Smooth muscle cell of the pulmonary artery (primary cell): ENCODE data around the gene TMPRSS4. TPM values are rescaled to one million over a fixed set of nuclear protein-coding genes. Genes with fewer than 3 reads are reported as not detected.

ENCODE experiments used
- total RNA-seq: library from RNA; depleted of rRNA; stranded (reverse); fragments of >200 nt; gene quantifications from 2 replicates; pipeline ENCODE4 v1.2.3, GENCODE V29; 2014

Gene TMPRSS4, protein sequence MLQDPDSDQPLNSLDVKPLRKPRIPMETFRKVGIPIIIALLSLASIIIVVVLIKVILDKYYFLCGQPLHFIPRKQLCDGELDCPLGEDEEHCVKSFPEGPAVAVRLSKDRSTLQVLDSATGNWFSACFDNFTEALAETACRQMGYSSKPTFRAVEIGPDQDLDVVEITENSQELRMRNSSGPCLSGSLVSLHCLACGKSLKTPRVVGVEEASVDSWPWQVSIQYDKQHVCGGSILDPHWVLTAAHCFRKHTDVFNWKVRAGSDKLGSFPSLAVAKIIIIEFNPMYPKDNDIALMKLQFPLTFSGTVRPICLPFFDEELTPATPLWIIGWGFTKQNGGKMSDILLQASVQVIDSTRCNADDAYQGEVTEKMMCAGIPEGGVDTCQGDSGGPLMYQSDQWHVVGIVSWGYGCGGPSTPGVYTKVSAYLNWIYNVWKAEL
- not detected in 2 replicates for total RNA-seq

GRCh38 chr11:118076754-118077281, at the start of gene TMPRSS4:
TMPRSS4 (plus strand) TSS chr11:118077078; CDS start chr11:118077303, 225 bp downstream.

DNA sequence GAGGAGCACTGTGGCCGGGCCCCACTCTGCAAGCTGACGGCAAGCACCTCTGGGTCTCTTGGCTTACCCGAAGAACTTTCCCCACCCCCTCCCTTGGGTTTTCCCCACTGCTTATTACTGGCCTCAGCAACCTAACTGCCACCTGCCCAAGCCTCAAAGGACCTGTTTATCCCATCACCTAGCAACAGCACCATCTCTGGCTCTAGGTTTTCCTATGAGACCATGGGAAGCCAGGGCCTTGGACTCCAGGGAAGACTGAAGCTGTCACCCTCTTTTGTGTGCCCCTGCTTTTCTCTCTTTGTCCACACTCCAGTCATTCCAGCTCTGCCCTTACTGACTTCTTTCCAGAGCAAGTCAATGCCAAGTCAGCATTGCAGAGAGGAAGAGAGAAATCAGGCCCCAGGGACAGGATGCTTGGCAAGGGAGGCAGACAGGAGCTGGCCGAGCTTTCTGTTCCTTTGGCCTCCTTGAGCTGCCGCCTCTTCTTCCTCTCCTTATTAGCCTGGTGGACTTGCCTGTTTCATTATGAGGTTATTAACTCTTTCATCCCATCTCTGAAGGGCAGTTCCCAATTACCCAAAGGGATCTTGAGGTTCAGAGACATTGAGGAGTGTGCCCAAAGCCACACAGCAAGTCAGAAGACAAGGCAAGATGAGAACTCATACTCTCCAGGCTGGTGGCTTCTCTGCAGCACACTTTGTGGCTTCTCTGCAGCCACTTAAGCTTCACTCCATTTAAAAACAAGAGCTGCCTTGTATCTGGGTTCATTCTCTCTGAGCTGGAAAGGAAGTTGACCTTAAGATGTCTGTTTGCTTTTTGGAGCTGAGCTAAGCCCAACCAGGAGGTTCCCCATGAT, 10.3 kb downstream of the TMPRSS4 start, which contains the start of gene SMIM35:
Gene SMIM35 (minus strand): TSS at position 51 of the 856 bp plus-strand sequence. CDS start 206 bp downstream, outside the sequence.

DNA sequence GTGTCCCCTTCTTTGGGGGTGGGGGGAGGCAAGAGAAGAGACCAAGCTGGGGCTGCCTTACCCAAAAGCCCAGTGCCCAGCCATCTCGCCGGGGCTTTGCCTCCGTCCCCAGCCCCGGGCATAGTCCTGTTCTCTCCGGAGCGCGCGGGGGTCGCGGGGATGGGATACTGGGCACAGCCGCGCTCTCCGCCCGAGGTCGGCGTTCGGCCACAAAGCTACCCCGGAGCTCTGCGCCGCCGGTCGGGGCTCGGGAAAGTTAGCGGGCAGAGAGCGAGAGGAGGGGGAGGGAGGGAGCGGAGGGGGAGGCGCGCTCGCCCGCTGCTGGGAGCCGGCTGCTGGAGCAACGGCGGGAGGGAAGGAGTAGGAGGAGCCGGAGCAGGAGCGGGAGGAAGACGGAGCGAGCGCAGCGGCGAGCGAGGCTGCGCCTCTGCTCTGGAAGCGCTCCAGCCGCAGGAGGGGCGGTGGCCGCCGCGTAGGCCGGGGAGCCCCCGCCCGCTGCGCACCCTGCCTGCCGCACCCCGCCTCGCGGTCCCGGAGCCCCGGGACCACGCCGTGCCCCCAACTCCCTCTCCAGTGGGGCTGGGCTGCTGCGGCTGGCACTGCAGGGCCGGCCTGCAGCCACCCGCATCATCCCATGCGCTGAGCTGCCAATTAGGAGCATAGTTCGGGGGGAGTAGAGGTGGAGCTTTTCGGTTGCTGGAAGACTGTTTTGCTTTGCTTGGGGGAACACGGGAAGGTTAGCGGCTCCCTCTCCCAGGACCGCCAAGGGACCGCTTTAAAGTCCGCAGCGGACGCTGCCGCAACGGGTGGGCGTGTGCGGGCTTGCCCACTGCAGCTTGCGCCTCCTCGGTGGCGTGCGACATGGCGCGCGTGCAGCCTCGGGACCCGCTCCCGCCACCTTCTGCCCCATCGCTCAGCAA, 75.9 kb downstream of the TMPRSS4 start, which contains the start of gene SCN4B:
Gene SCN4B (minus strand): TSS at position 272 of the 920 bp plus-strand sequence. CDS start 150 bp downstream, at position 122.

Other genes starting within 250 kb of the TMPRSS4 start
- gene FXYD6, start 200.4 kb upstream of the TMPRSS4 start, total RNA-seq: 0.10 and 0.26 TPM in 2 replicates
- gene TMPRSS13, start 147.7 kb upstream of the TMPRSS4 start, total RNA-seq: not detected in 2 replicates
- not detected in 2 replicates for gene IL10RA, start 90.7 kb upstream of the TMPRSS4 start, total RNA-seq
- gene SMIM35, start 9.9 kb downstream of the TMPRSS4 start, total RNA-seq: not detected in 2 replicates
- 0.07 TPM in 1 of 2 replicates, not detected in the other for gene SCN4B, start 75.7 kb downstream of the TMPRSS4 start, total RNA-seq
- gene SCN2B, start 99.6 kb downstream of the TMPRSS4 start, total RNA-seq: 0.03 and 0.13 TPM in 2 replicates
- not detected in 2 replicates for gene JAML, start 147.9 kb downstream of the TMPRSS4 start, total RNA-seq
- 0.59 and 1.7 TPM in 2 replicates for gene MPZL3, start 175.3 kb downstream of the TMPRSS4 start, total RNA-seq
- 0.07 and 0.56 TPM in 2 replicates for gene MPZL2, start 187.2 kb downstream of the TMPRSS4 start, total RNA-seq
- not detected in 2 replicates for gene CD3E, start 227.7 kb downstream of the TMPRSS4 start, total RNA-seq